A549 treated with DMSO at 1 μM for 4 hours (cell line): Measurements from ENCODE around the gene KCNA4. TPM values are rescaled to one million over a fixed set of nuclear protein-coding genes. Genes with fewer than 3 reads are reported as not detected.

Experiments used
- total RNA-seq: library from RNA; stranded (reverse); fragments of 200-300 nt; extraction: Qiagen RNA extraction; gene quantifications from 5 replicates; pipeline ENCODE4 v1.2.3, GENCODE V29; 2022; ENCODE audit warnings: low read depth

Gene KCNA4
- total RNA-seq: not detected in 5 replicates

GRCh38 chr11:30016588-30017363, at the start of gene KCNA4:
Gene KCNA4, minus strand, starts transcription at chr11:30017030. Its CDS starts 4,352 bp downstream, at chr11:30012678.

Other genes starting within 250 kb of the KCNA4 start
- gene FSHB, start 214.0 kb upstream of the KCNA4 start, total RNA-seq: not detected in 5 replicates